GM12874 (cell line): ENCODE data around the gene HEMGN.

ENCODE experiments used
- TF ChIP-seq, protein P1 (sequence below): IDR thresholded peaks from 2 replicates; pipeline ENCODE4 v1.5.1; 2011; ENCODE audit warnings: low read depth, mild to moderate bottlenecking, control low read depth, low read length, moderate library complexity; ENCODE audit not compliant: insufficient read depth

Gene HEMGN

DNA sequence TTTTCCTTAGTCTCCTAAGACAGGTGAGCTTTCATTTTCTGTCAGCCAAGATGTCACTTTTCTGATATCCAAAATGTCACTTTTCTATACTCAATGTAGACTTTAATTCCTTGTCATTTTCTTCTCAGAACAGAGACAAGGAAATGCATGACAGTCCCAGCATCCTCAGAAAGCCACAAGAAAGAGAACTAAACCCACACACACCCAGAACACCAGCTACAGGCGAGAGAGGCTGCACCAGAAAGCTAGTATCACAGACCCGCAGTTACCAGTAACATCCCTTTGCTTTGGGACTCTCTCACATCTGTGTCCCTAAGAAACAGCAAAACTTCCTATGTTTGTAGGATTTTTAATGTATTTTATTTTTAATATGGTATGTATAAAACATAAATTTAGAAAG, 32.7 kb downstream of the HEMGN start:
- TF ChIP-seq, protein P1, sequence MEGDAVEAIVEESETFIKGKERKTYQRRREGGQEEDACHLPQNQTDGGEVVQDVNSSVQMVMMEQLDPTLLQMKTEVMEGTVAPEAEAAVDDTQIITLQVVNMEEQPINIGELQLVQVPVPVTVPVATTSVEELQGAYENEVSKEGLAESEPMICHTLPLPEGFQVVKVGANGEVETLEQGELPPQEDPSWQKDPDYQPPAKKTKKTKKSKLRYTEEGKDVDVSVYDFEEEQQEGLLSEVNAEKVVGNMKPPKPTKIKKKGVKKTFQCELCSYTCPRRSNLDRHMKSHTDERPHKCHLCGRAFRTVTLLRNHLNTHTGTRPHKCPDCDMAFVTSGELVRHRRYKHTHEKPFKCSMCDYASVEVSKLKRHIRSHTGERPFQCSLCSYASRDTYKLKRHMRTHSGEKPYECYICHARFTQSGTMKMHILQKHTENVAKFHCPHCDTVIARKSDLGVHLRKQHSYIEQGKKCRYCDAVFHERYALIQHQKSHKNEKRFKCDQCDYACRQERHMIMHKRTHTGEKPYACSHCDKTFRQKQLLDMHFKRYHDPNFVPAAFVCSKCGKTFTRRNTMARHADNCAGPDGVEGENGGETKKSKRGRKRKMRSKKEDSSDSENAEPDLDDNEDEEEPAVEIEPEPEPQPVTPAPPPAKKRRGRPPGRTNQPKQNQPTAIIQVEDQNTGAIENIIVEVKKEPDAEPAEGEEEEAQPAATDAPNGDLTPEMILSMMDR = no peak

DNA sequence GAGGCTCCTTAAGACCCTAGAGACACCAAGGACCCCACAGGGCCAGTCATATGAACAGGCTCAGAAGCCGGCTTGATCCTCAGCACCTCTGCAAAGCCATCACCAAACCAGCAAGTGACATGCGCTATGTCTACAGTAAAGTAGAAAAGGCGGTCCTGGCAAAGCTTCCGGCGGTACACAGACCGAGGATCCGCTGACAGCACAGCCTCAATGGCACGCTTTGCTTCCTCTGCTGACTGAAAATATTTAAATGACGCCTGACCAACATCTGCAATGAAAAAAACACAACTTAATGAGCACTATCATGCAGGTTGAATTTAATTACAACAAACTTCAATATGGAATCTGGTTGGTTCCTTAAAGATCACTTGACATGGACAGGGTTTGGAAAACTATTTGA, 33.2 kb downstream of the HEMGN start:
- TF ChIP-seq, protein P1 = no peak

DNA sequence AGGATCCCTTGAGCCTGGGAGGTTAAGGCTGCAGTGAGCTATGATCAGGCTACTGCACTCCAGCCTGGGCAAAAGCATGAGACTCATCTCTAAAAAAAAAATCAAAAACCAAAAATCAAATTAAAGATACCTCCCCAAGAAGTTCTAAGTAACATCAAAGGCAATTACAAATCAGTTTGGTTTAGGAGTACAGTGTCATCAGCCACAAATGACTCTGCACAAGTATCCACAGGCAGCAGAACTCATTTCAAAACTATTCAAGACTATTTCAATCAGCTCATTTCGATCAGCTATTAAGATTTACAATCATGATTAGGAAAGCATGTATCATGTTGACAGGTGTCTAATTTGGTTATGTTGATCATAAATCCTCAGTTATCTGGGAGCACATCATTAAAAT, 34.8 kb downstream of the HEMGN start:
- TF ChIP-seq, protein P1 = no peak

DNA sequence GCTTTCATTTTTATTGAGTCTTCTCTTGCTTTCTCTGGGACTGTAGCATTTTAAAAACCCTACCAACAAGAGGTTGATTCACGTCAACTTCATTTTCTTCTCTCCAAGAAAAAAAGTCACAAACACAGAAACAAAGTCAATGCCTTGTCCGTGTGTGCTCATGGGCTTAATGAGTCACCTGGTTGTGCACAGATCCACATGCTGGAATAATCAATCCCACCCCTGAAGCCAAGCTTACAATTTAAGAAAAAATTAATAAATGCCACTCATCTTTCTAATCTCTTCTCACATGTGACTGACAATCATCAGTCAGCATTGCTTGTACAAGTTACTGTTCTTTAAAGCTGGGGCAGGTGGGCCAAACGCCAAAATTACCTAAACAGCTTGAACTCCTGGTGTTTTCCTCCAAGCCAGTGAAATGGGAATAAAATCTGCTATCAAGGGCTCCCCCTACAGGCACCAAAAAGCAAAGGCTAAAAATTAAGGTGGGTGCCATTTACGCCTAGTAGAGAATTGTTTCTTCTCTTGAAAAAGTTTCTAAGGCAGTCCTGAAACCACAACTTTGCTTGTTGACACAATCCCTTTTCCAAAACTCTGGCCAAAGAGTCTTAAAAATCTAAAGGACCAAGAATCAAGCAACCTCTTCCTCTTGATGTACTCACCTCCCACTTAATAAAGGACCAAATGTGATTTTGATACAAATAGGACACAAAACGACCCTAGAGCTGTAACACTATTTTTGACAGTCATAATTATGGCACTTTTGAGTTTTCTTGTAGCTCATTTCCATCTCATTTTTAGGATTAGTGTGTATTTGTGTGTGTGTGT, 37.0 kb downstream of the HEMGN start:
- TF ChIP-seq, protein P1 = peak; percentile 70

DNA sequence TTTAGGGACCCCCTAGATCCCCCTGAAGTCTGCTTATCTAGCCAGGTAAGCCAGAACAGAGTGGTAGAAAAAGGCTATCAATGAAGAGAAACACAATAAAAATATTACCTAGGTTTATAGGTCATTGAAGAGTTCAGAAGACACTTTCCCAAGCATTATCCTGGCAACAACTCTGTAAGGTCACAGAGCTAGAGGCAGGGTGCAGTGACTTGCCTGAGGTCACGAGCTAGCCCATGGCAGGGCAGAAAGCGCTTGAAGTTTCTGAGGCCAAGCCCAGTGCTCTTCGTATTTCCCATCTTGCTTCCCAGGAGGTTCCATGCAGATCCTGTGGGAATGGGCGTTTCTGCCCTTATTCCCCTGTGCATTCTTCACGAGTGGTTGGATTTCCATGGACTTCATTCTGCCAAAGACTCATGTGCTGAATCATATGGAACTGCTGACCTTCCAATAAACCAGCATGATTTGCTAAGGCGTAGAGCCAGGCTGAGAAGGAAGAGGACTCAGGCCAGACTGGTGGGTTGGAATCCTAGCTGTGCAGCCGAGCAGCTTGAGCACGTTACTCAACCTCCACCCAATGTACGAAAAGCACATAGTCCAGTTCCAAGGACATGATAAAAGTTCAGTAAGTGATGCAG, 37.8 kb downstream of the HEMGN start:
- TF ChIP-seq, protein P1 = no peak

DNA sequence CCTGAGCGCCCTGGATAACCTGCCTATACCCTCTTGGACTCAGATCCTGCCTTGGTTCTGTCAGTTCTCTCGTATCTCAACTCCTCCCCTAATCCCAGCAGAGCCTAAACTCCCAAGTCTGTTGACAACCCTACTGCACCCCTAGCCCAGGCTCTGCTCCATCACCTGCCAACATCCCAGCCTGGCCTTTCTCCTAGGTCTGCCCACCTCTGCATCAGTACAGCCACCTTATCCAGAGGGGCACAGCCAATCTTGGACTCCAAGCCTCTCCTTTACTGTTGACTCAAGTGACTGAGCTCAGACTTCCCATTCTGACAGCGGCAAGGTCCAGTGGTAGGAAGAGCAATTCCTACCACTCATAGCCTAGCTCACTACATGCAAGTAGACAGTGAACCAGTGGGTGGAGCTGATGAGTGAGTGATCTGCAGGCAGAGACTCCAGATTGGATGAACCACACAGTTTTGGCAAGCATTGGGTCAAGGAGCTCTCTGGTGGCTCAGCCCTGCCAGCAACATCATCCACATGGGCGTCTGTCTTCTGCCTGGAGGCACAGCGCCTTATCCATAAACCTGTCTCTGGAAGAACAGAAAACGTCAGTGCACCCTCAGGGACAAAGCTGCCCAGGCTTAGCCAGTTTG, 42.2 kb downstream of the HEMGN start:
- TF ChIP-seq, protein P1 = peak; percentile 29; the same call in 1 of the 2 replicates

DNA sequence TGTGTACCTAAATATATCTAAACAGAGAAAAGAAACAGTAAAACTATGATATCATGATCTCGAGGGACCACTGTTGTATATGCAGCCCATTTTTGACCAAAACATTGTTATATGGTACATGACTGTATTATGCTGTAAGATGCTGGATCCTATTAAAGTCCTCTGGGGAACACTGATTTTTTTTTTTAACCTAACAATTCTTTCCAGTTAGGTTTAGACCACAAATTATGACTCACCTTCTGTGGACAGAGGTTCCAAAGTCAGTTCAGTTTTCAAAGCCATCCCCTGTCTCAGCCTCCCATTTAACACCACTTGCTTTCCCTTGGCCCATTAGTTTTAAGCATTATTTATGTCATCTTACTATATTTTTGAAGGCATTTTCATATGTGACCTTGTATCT, 42.8 kb downstream of the HEMGN start:
- TF ChIP-seq, protein P1 = no peak
